Measurements from ENCODE around the gene MARCKSL1. TPM values are rescaled to one million over a fixed set of nuclear protein-coding genes. Genes with fewer than 3 reads are reported as not detected.
A peak's percentile ranks its signal among the peaks of the same experiment; 100 is the strongest.

The MARCKSL1 gene
- total RNA-seq, 2 donors from 2014 or later = 11.8 to 35.9 TPM

DNA sequence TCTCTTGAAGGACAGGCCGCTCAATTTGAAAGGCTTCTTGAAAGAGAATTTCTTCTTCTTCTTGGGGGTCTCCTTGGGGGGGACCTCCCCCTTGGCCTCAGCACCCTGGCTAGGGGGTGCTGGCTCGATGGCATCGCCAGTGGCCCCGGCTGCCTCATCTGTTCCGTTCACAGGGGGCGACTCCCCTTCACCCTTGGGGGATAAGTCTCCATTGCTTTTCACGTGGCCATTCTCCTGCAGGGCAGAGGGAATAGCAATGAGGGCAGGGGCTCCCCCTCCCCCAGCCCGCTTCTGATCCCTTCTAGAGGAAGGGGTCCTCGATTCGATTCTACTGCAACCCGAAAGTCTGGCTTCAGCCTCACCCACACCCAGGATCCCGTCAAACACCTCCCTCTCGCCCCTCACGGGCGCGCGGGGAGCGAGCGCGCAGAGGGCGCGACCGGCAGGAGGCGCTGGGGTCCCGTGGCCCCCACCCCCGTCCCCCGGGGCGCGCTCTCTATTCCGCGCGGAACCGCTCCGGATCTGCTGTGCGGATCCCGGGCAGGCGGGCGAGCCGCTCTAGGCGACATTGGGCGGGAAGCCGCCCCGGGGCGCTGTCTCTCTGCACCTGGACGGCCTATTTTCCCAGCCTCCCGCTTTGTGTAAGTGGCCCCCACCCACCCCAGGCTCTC lies 1.0 kb downstream of the MARCKSL1 start:
- H3K27me3 Mint-ChIP-seq = no peaks in the 10 kb centered on the region
- peak overlapping the region; percentile 82 for H3K4me3 Mint-ChIP-seq
- no peaks in the 10 kb centered on the region for H3K9me3 Mint-ChIP-seq
- ATAC-seq (peak; percentile 46 to 56), DNase-seq (ENCODE audit: low spot score) (no peak)
- no peak overlapping the region for H3K27ac Mint-ChIP-seq
- peaks cover 36 to 48% of the 10 kb centered on the region in 2 donors for H3K4me1 Mint-ChIP-seq (ENCODE audit: low read depth in 2 of 2)
- peaks cover 19% of the 10 kb centered on the region for H3K36me3 Mint-ChIP-seq

DNA sequence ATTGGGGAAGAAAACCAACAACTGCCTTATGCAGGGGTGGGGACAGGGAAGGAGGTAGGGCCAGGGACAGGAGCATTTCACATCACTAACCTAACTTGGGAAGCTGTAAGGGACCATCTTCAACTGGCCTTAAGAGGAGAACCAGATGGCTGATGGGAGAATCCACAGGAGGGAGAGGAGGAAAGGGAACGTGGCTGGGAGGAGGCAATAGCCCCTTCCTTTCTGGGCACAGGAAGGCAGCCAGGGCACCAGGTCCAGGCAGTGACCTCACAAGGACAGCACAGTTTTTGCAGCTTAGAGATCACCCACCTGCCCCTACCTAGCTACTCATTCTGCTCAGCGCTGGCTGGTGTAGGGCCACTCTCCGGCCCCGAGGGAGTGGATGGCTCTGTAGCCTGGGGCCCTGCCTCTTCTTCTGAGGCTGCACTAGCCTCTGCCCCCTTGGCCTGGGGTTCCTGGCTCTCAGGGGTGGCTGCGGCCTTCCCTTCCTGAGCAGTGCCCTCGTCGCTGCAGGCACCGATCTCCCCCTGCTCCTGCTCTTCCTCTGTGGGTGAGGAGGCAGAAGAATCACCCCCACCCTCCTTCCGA lies 1.7 kb downstream of the MARCKSL1 start:
- H3K36me3 Mint-ChIP-seq = peaks cover 25% of the 10 kb centered on the region
- ATAC-seq = no peak
- H3K27ac Mint-ChIP-seq = peak overlapping the region in 1 of 2 donors; percentile 21
- no peaks in the 10 kb centered on the region for H3K9me3 Mint-ChIP-seq
- DNase-seq (ENCODE audit: low spot score) = no peak
- no peaks in the 10 kb centered on the region for H3K27me3 Mint-ChIP-seq
- H3K4me1 Mint-ChIP-seq (ENCODE audit: low read depth in 2 of 2) = peaks cover 35 to 44% of the 10 kb centered on the region in 2 donors
- peak overlapping the region; percentile 82 for H3K4me3 Mint-ChIP-seq

DNA sequence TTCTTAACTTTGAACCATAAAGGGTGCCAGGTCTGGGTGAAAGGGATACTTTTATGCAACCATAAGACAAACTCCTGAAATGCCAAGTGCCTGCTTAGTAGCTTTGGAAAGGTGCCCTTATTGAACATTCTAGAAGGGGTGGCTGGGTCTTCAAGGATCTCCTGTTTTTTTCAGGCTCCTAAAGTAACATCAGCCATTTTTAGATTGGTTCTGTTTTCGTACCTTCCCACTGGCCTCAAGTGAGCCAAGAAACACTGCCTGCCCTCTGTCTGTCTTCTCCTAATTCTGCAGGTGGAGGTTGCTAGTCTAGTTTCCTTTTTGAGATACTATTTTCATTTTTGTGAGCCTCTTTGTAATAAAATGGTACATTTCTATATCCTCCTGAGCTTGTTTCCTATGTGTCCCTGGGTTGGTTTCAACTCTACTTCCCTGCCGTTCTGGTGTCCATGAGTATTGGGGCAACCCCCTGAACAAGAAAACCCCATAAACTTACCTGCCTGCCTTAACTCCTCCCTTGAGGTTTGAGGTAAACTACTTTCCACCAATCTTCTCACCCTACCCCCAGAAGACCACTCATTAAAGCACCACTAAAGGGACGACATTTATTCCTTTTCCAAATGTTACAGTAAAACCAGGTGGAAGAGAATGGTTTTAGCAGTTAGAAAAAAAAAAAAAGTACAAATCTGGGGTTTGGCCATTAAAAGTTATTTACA lies 2.6 kb downstream of the MARCKSL1 start:
- peak overlapping the region in 1 of 2 donors; percentile 21 for H3K27ac Mint-ChIP-seq
- DNase-seq (ENCODE audit: low spot score) = no peak
- H3K36me3 Mint-ChIP-seq = peaks cover 29% of the 10 kb centered on the region
- no peaks in the 10 kb centered on the region for H3K9me3 Mint-ChIP-seq
- no peak for ATAC-seq
- H3K4me3 Mint-ChIP-seq = no peak overlapping the region
- H3K4me1 Mint-ChIP-seq (ENCODE audit: low read depth in 2 of 2) = peaks cover 27 to 36% of the 10 kb centered on the region in 2 donors
- H3K27me3 Mint-ChIP-seq = no peaks in the 10 kb centered on the region

DNA sequence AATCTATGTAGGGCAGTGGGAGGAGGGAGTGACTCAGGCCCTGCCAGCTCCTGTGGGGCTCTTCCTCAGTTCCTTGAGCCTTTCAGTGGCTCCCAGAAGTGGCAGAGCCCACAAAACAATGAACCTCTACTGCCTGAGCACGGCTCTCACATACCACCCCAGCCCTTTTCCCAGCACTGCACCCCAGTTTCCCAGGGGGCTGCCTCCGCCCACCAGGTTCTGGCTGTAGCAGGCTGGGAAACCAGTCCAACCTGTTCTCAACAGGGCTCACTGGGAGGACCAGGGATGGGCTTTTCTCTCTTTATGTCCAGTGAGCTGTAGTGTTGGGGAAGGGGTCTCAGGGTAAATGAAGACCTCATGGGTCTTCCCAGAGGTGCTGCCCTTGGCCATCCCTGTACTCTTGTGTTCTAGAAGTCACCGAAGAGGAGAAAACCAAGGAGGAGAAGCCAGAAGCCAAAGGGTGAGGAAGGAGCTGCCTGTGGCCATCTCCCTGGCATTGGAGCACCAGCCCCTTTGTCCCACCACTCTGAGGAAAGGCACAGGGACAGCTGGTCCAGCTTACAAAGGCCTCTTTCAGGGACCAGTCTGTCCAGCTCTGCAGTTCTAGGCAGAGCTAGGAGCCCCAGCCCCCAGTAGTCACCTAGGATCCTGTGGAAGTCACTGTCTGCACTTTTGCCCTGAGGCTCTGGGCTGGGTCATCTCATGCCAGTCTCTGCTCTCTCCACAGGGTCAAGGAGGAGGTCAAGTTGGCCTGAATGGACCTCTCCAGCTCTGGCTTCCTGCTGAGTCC lies 3.5 kb downstream of the MARCKSL1 start:
- no peak overlapping the region for H3K27ac Mint-ChIP-seq
- DNase-seq (ENCODE audit: low spot score) (no peak), ATAC-seq (no peak)
- H3K9me3 Mint-ChIP-seq = no peaks in the 10 kb centered on the region
- no peaks in the 10 kb centered on the region for H3K27me3 Mint-ChIP-seq
- peaks cover 29% of the 10 kb centered on the region for H3K36me3 Mint-ChIP-seq
- peaks cover 18 to 28% of the 10 kb centered on the region in 2 donors for H3K4me1 Mint-ChIP-seq (ENCODE audit: low read depth in 2 of 2)
- no peak overlapping the region for H3K4me3 Mint-ChIP-seq

DNA sequence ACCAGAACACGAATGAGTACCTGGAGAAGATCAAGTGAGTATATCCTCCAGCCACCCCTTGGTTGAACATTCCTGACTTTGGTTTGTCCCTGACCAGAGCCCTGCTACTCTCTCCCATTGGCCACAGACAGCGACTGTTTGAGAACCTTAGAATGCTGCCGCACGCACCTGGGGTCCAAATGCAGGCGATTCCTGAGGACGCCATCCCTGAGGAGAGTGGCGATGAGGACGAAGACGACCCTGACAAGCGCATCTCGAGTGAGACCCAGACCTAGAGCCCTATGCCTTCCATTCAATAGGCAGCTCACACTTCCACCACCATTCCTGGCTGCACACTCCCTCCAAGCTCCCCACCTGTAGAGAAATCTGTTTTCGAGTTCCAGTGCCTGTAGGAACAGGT lies 4.5 kb downstream of the MARCKSL1 start:
- H3K36me3 Mint-ChIP-seq = peaks cover 29% of the 10 kb centered on the region
- H3K4me3 Mint-ChIP-seq = no peak overlapping the region
- H3K4me1 Mint-ChIP-seq (ENCODE audit: low read depth in 2 of 2) = peaks cover 11 to 21% of the 10 kb centered on the region in 2 donors
- no peak for ATAC-seq
- no peaks in the 10 kb centered on the region for H3K9me3 Mint-ChIP-seq
- DNase-seq (ENCODE audit: low spot score) = no peak
- no peak overlapping the region for H3K27ac Mint-ChIP-seq
- no peaks in the 10 kb centered on the region for H3K27me3 Mint-ChIP-seq

DNA sequence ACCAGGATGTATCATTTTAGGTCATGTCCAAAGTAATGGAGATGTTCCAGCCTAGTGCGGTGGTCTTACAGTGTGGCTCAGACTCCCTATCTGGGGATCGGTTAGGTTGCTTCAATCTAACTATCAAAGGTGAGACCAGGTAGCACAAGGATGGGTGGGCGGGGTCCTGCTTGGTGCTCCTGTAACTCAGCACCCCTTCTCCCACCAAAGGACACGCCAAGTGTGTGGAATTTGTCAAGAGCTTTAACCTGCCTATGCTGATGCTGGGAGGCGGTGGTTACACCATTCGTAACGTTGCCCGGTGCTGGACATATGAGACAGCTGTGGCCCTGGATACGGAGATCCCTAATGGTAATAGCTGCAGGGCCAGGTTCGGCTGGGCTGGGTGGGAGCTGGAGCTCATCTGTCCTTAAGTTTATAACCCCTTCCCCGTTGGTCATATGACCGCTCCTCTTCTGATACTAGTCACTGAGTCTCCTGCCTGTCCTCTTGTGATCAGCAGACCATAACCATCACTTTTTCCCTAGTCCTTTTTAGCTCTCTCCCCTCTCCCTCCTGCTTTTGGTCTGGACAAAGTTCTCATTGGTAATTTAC lies 5.4 kb downstream of the MARCKSL1 start:
- H3K27me3 Mint-ChIP-seq = no peaks in the 10 kb centered on the region
- peaks cover 11 to 21% of the 10 kb centered on the region in 2 donors for H3K4me1 Mint-ChIP-seq (ENCODE audit: low read depth in 2 of 2)
- ATAC-seq (no peak), DNase-seq (ENCODE audit: low spot score) (no peak)
- no peaks in the 10 kb centered on the region for H3K9me3 Mint-ChIP-seq
- H3K27ac Mint-ChIP-seq = no peak overlapping the region
- no peak overlapping the region for H3K4me3 Mint-ChIP-seq
- H3K36me3 Mint-ChIP-seq = peaks cover 29% of the 10 kb centered on the region

DNA sequence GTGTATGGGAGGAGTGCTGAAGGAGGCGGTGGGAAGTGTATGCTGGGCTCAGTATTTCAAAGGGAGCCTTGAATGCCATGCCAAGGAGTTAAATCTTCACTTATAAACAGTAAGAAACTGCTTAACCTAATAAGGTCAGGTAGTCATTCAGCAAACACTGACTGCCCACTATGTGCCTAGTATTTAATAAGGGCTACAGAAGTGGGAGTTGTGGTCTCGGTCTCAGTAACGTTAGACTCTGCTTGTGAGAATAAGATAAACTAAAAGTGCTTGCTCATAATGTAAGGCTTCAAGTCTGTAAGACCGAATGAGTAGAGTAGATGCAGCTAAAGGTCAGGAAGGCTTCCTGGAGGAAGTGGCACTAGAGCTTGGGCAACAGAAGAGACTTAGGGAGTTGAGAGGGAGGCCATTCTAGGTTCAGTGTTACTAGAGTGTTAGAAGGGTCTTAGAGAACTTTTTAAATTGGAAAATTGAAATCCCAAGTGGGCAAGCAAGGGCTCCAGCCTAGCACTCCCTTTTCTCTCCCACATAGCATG lies 6.0 kb downstream of the MARCKSL1 start:
- Mint-ChIP-seq H3K36me3 (peaks cover 35% of the 10 kb centered on the region), H3K4me1 (ENCODE audit: low read depth in 2 of 2) (peaks cover 9 to 22% of the 10 kb centered on the region in 2 donors), H3K4me3 (no peak overlapping the region), H3K27ac (peak overlapping the region; percentile 4 to 50), H3K9me3 (no peaks in the 10 kb centered on the region), H3K27me3 (no peaks in the 10 kb centered on the region)
- ATAC-seq = no peak
- DNase-seq (ENCODE audit: low spot score) = no peak

DNA sequence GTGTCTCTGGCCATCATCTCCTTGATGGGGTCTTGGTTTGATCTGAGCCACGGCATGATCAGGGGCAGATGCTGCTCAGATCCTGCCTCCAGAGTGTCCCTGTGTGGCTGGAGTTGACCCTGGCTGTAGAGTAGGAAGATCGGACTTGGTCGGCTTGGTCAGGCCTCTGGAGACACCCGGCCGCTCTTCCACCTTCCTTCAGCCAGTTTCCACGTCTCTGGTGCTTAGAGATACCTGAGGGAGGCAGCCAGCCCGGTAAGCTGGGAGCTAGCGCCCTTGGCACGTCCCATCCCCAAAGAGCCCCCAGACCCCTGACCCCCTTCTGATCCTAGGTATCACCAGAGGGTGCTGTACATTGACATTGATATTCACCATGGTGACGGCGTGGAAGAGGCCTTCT lies 8.8 kb downstream of the MARCKSL1 start:
- no peak overlapping the region for H3K4me3 Mint-ChIP-seq
- no peak overlapping the region for H3K27ac Mint-ChIP-seq
- ATAC-seq (no peak), DNase-seq (ENCODE audit: low spot score) (no peak)
- peaks cover 6 to 17% of the 10 kb centered on the region in 2 donors for H3K4me1 Mint-ChIP-seq (ENCODE audit: low read depth in 2 of 2)
- H3K36me3 Mint-ChIP-seq = peaks cover 33% of the 10 kb centered on the region
- no peaks in the 10 kb centered on the region for H3K27me3 Mint-ChIP-seq
- H3K9me3 Mint-ChIP-seq = no peaks in the 10 kb centered on the region

DNA sequence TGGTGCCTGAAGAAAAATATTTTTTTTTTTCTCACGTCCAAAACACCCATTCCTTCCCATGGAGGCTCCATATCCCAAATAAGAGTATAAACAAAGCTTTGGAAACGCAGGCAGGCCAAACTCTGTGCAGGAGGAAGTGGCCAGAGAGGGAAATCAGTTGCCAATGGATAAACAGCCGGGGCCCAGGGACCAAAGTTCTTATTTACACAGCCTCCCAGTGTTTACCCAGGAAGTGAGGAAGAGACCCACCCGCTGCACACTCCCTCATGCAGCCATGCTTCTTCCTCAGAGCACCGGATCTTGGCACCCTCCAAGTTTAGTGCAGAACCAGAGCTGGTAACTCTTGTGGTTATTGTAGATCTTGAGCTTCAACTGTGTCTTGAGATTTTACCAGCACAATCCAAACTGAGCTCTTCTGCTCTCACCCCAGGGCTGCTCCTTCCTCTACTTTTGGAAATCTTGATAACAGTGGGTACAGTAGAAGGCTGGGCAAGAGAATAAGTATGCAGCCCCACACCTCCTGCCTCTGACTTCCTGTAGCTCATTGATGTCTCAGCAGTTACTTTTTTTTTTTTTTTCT lies 14.2 kb downstream of the MARCKSL1 start:
- DNase-seq (ENCODE audit: low spot score) = no peak
- H3K27ac Mint-ChIP-seq = peak overlapping the region; percentile 59 to 84
- ATAC-seq = peak; percentile 56 to 59
- H3K9me3 Mint-ChIP-seq = no peaks in the 10 kb centered on the region
- H3K27me3 Mint-ChIP-seq = no peaks in the 10 kb centered on the region
- H3K4me1 Mint-ChIP-seq (ENCODE audit: low read depth in 2 of 2) = peaks cover 16 to 28% of the 10 kb centered on the region in 2 donors
- H3K36me3 Mint-ChIP-seq = peaks cover 12% of the 10 kb centered on the region
- H3K4me3 Mint-ChIP-seq = peak overlapping the region; percentile 35

DNA sequence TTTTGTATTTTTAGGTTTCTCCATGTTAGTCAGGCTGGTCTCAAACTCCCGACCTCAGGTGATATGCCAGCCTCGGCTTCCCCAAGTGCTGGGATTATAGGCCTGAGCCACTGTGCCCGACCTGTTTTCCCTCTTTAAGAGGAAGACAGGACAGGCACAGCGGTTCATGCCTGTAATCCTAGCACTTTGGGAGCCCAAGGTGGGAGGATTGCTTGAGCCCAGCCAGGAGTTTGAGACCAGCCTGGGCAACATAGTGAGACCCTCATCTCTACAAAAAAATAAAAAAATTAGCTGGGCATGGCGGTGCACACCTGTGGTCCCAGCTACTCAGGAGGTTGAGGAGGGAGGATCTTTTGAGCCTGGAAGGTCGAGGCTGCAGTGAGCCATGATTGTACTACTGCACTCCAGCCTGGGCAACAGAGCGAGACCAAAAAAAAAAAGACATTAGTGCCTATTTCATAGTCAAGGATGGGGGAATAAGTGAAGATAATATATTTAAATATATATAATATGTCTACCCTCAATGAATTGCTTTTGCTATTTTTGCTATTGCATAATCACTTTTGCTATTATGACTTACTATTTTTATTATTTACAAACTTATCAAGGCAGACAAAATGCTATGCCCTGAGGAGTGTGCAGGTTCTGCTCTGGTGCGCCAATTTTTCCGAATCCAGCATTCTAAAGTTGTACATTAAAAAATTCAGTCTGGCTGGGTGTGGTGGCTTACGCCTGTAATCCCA lies 17.7 kb downstream of the MARCKSL1 start:
- Mint-ChIP-seq H3K9me3 (no peaks in the 10 kb centered on the region), H3K27ac (no peak overlapping the region), H3K4me1 (ENCODE audit: low read depth in 2 of 2) (peaks cover 22 to 34% of the 10 kb centered on the region in 2 donors), H3K4me3 (no peak overlapping the region), H3K36me3 (peaks cover 5% of the 10 kb centered on the region), H3K27me3 (no peaks in the 10 kb centered on the region)
- no peak for DNase-seq (ENCODE audit: low spot score)
- ATAC-seq = no peak

DNA sequence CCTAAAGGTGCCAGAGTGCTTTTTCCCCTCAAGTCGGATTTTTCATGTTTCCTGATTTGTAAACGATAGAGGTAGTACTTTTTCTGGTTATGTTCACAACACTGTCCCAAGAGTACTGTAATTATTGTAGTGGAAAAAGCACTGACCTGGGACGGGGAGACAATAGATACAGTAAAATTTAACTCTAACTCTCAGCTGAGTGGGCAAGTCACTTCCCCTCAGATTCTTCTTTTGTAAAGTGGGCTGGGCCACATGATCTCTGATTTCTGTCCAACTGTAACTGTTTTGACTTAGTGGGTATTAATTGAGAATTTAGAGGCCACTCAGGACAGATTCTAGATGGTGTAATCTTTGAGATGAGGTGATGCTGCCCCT lies 19.1 kb downstream of the MARCKSL1 start:
- DNase-seq (ENCODE audit: low spot score) (no peak), ATAC-seq (no peak)
- Mint-ChIP-seq H3K27me3 (no peaks in the 10 kb centered on the region), H3K4me3 (no peak overlapping the region), H3K36me3 (peaks cover 5% of the 10 kb centered on the region), H3K27ac (peak overlapping the region in 1 of 2 donors; percentile 58), H3K4me1 (ENCODE audit: low read depth in 2 of 2) (peaks cover 18 to 24% of the 10 kb centered on the region in 2 donors), H3K9me3 (no peaks in the 10 kb centered on the region)

DNA sequence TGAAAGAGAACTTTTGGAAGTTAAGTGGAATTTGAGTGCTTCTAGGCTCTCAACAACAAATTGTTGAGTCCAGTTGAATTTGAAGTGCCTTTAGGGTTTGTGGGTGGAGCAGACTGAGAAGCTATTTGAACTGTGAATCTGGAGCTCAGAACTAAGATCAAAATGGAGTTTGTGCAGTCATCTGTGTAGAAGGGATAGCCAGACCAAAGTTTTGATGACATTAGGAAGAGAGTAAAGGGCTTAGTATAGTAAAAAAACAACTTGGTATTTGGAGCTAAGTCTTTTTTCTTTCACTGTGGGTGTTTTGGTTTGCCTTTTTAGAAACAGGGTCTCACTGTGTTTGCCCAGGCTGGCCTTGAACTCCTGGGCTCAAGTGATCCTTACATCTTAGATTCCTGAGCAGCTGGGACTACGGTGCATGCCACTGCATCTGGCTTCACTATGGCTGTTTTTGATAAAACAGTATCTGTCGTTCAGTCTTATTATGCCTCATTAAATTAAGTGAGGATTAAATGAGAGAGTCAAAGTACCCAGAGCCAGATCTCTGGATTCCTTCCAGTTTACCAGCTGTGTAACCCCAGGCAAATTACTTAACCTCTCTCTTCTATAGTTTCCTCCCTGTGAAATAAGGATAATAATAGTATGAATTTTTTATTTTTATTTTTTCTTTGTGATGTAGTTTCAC lies 24.2 kb downstream of the MARCKSL1 start:
- H3K36me3 Mint-ChIP-seq = peaks cover 8% of the 10 kb centered on the region
- H3K4me1 Mint-ChIP-seq (ENCODE audit: low read depth in 2 of 2) = peaks cover 38 to 41% of the 10 kb centered on the region in 2 donors
- DNase-seq (ENCODE audit: low spot score) (no peak), ATAC-seq (no peak)
- no peaks in the 10 kb centered on the region for H3K27me3 Mint-ChIP-seq
- peak overlapping the region in 1 of 2 donors; percentile 55 for H3K27ac Mint-ChIP-seq
- H3K9me3 Mint-ChIP-seq = no peaks in the 10 kb centered on the region
- no peak overlapping the region for H3K4me3 Mint-ChIP-seq
